ENCODE data around the gene DAAM1.

Gene DAAM1

GRCh38 chr14:59314953-59315599 is 126.6 kb downstream of the DAAM1 start:
- DNase-seq (ENCODE audit: low spot score): no peak

GRCh38 chr14:59316151-59316830 is 127.8 kb downstream of the DAAM1 start:
- no peak for DNase-seq (ENCODE audit: low spot score)

GRCh38 chr14:59317346-59317745 is 128.9 kb downstream of the DAAM1 start:
- no peak for DNase-seq (ENCODE audit: low spot score)

- DNase-seq (ENCODE audit: low spot score): no peak
Measured at GRCh38 chr14:59317798-59318505, 129.5 kb downstream of the DAAM1 start.

- no peak for DNase-seq (ENCODE audit: low spot score)
Measured at GRCh38 chr14:59318908-59319307, 130.4 kb downstream of the DAAM1 start.

GRCh38 chr14:59320361-59320760 is 131.9 kb downstream of the DAAM1 start:
- DNase-seq (ENCODE audit: low spot score): no peak

GRCh38 chr14:59320763-59321625 is 132.5 kb downstream of the DAAM1 start:
- DNase-seq (ENCODE audit: low spot score): no peak

- DNase-seq (ENCODE audit: low spot score): no peak
Measured at GRCh38 chr14:59321626-59321949, 133.1 kb downstream of the DAAM1 start.

- DNase-seq (ENCODE audit: low spot score): no peak
Measured at GRCh38 chr14:59325906-59326305, 137.4 kb downstream of the DAAM1 start.

GRCh38 chr14:59328454-59328853 is 140.0 kb downstream of the DAAM1 start:
- DNase-seq (ENCODE audit: low spot score): no peak

- DNase-seq (ENCODE audit: low spot score): no peak
Measured at GRCh38 chr14:59330455-59330854, 142.0 kb downstream of the DAAM1 start.

GRCh38 chr14:59331217-59331616 is 142.8 kb downstream of the DAAM1 start:
- DNase-seq (ENCODE audit: low spot score): no peak

- no peak for DNase-seq (ENCODE audit: low spot score)
Measured at GRCh38 chr14:59332727-59333126, 144.3 kb downstream of the DAAM1 start.

GRCh38 chr14:59333235-59333634 is 144.8 kb downstream of the DAAM1 start:
- DNase-seq (ENCODE audit: low spot score): no peak

GRCh38 chr14:59333668-59334067 is 145.2 kb downstream of the DAAM1 start:
- DNase-seq (ENCODE audit: low spot score): no peak

- no peak for DNase-seq (ENCODE audit: low spot score)
Measured at GRCh38 chr14:59334253-59334652, 145.8 kb downstream of the DAAM1 start.

GRCh38 chr14:59336098-59336497 is 147.6 kb downstream of the DAAM1 start:
- DNase-seq (ENCODE audit: low spot score): no peak

GRCh38 chr14:59336706-59337105 is 148.2 kb downstream of the DAAM1 start:
- DNase-seq (ENCODE audit: low spot score): no peak

- DNase-seq (ENCODE audit: low spot score): no peak
Measured at GRCh38 chr14:59337141-59337611, 148.7 kb downstream of the DAAM1 start.

GRCh38 chr14:59338761-59339160 is 150.3 kb downstream of the DAAM1 start:
- DNase-seq (ENCODE audit: low spot score): no peak

GRCh38 chr14:59339524-59340330 is 151.3 kb downstream of the DAAM1 start:
- no peak for DNase-seq (ENCODE audit: low spot score)

Data from LoVo (cell line).